DMS53 (cell line): ENCODE results near the gene RGS12.
"Not testable (repeated sequence)": the region's sequence is repeated elsewhere in the genome, so short reads cannot be mapped to it uniquely, and the experiment has no call there.

Source experiments
- DNase-seq: peaks from one replicate; lab custom pipeline; 2025; lab: John Stamatoyannopoulos, UW

The RGS12 gene

GRCh38 chr4:3299122-3299975 is 6.5 kb downstream of the RGS12 start:
- no peak for DNase-seq

GRCh38 chr4:3299976-3300671 is 7.3 kb downstream of the RGS12 start:
- no peak for DNase-seq

GRCh38 chr4:3300882-3301281 is 8.1 kb downstream of the RGS12 start:
- DNase-seq: not testable (repeated sequence)

- DNase-seq: no peak
Observed at GRCh38 chr4:3301450-3302172, 8.8 kb downstream of the RGS12 start.

- DNase-seq: no peak
Observed at GRCh38 chr4:3302173-3302785, 9.5 kb downstream of the RGS12 start.

- no peak for DNase-seq
Observed at GRCh38 chr4:3302786-3303564, 10.2 kb downstream of the RGS12 start.

GRCh38 chr4:3303565-3303824 is 10.7 kb downstream of the RGS12 start:
- DNase-seq: no peak

- DNase-seq: no peak
Observed at GRCh38 chr4:3303923-3304710, 11.3 kb downstream of the RGS12 start.

GRCh38 chr4:3304831-3305609 is 12.2 kb downstream of the RGS12 start:
- DNase-seq: no peak

- DNase-seq: peak; percentile 95
Observed at GRCh38 chr4:3305610-3306371, 13.0 kb downstream of the RGS12 start.

GRCh38 chr4:3306450-3306849 is 13.6 kb downstream of the RGS12 start:
- no peak for DNase-seq

GRCh38 chr4:3307060-3307459 is 14.2 kb downstream of the RGS12 start:
- no peak for DNase-seq

- DNase-seq: no peak
Observed at GRCh38 chr4:3307486-3307885, 14.7 kb downstream of the RGS12 start.

- DNase-seq: no peak
Observed at GRCh38 chr4:3307891-3308575, 15.2 kb downstream of the RGS12 start.

GRCh38 chr4:3308691-3309090 is 15.9 kb downstream of the RGS12 start:
- DNase-seq: peak; percentile 97

- DNase-seq: peak; percentile 55
Observed at GRCh38 chr4:3310301-3311094, 17.7 kb downstream of the RGS12 start.

GRCh38 chr4:3311095-3311372 is 18.2 kb downstream of the RGS12 start:
- DNase-seq: no peak

GRCh38 chr4:3311489-3312171 is 18.8 kb downstream of the RGS12 start:
- no peak for DNase-seq
